ENCODE data around the gene DNAH2. TPM values are rescaled to one million over a fixed set of nuclear protein-coding genes. Genes with fewer than 3 reads are reported as not detected.

The DNAH2 gene
- polyA plus RNA-seq, 2 of the 4 experiments (the other 2 are of a cell fraction) = 0.01 to 0.08 TPM

DNA sequence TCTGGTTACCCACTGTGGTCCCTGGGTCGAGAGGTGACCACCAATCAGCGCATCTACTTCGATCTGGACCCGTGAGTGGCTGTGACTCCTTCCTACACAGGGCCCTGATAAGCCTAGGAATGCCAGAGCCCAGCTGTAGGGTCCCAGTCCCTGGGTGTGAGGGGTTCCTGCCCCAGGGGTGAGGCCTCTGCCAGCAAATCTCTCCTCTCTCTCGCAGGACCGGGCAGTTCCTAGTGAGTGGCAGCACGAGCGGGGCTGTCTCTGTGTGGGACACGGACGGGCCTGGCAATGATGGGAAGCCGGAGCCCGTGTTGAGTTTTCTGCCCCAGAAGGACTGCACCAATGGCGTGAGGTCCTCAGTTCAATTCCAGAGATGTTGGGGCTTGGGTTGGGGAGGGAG, 14.8 kb upstream of the DNAH2 start:
- WGBS (ENCODE audit: missing lambda C conversion rate) = 89% methylated on average over 13 of the region's 13 CpGs
- FAIRE-seq (no peak), ATAC-seq (no peak), DNase-seq (ENCODE audit: low read depth in 1 of 2, low spot score in 1 of 2) (no peak)
- CTCF ChIA-PET = interaction anchor here (0.7 to 11.1 kb wide), 8 partner anchors 8 to 392 kb away, joined by 3 to 103 read pairs (median 4); partner anchors contain the start of genes DNAH2, TP53 and WRAP53
- TF ChIP-seq, protein P1, sequence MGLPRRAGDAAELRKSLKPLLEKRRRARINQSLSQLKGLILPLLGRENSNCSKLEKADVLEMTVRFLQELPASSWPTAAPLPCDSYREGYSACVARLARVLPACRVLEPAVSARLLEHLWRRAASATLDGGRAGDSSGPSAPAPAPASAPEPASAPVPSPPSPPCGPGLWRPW (IDR thresholded peaks at IDR 0.05) = no peak
- no peak for TF ChIP-seq ESRRA (IDR thresholded peaks at IDR 0.05; ENCODE audit: borderline replicate concordance, low read length)
- no peak for TF ChIP-seq SMC3 (IDR thresholded peaks at IDR 0.05)
- TF ChIP-seq ZNF302 (CRISPR knock-in tag; IDR thresholded peaks at IDR 0.05) = no peak
- TF ChIP-seq MAZ (IDR thresholded peaks at IDR 0.05; ENCODE audit: borderline replicate concordance, low read depth, low read length) = no peak
- TF ChIP-seq GATA3 (IDR thresholded peaks at IDR 0.05; ENCODE audit: borderline replicate concordance) = no peak
- TF ChIP-seq MAFK (IDR thresholded peaks at IDR 0.05; ENCODE audit: partially characterized antibody) = no peak
- TF ChIP-seq PHF8 (IDR thresholded peaks at IDR 0.05; ENCODE audit: borderline replicate concordance, low read depth) = no peak
- TF ChIP-seq ELK1 (IDR thresholded peaks at IDR 0.05; ENCODE audit: low read depth, low read length) = no peak
- Histone ChIP-seq H3K4me3 (no peak overlapping the region), H3K27ac (no peak overlapping the region), H3K4me2 (no peak overlapping the region), H3K9me3 (no peaks in the 10 kb centered on the region), H3K4me1 (peaks cover 13% of the 10 kb centered on the region; the same call in 2 of the 3 replicates)
- POLR2A ChIA-PET = interaction anchor here (0.8 kb wide), 1 partner anchor 15 kb away, joined by 3 read pairs; the partner anchor contains the start of gene TP53

DNA sequence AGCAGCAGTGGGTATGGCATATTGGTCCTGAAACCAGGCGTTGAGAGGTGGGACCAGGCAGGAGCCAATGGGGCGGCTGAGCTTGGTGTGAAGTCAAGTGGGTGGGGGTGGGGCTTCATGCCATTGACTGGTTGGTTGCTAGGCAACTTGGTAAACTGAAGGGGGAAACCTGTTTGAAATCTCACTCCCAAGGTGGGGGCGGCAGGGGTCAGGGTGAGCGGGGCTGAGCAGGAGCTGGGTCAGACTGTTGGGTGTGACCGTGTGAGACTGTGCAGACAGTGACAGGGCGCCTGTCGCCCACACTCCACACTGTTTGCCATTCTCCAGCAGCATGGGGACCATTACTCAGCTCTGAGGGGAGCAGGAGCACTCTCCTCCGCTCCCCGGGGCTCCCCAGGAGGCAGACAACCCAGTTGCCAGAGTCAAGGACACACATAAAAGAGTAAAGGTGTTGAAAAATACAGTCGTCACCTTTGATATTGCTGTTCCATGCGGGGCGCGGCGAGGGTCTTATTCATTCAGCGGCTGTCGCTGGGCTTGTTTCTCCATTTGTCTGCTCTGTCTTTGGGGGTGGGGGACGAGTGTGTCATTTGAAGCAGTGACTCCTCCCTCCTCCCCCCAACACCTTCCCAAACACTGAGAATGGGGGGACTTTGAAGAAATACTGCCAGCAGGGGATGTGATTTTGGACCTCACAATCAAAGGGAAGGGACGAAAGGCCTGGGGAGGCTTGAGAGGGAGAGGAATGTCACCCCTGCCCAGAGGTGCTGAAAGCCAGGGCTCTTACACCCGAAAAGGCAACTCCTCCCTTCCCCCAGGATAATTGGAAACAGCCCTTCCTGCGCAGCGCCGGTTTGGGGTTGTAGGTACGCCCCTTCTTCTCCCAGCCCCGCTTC, 13.7 kb upstream of the DNAH2 start:
- H3K4me1 ChIP-seq = peaks cover 13% of the 10 kb centered on the region; the same call in 2 of the 3 replicates
- DNase-seq (ENCODE audit: low read depth in 1 of 2, low spot score in 1 of 2) = peak; percentile 34 to 77
- 80% methylated on average over 24 of the region's 24 CpGs for WGBS (ENCODE audit: missing lambda C conversion rate)
- peak in 1 of 2 experiments; percentile 55; a peak in 3 of 6 replicates for ATAC-seq
- no peak overlapping the region; the same call in 2 of the 3 replicates for H3K4me3 ChIP-seq
- H3K27ac ChIP-seq = no peak overlapping the region
- FAIRE-seq = no peak
- TF ChIP-seq, protein P2, sequence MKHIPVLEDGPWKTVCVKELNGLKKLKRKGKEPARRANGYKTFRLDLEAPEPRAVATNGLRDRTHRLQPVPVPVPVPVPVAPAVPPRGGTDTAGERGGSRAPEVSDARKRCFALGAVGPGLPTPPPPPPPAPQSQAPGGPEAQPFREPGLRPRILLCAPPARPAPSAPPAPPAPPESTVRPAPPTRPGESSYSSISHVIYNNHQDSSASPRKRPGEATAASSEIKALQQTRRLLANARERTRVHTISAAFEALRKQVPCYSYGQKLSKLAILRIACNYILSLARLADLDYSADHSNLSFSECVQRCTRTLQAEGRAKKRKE (CRISPR knock-in tag; IDR thresholded peaks at IDR 0.05; ENCODE audit: low read depth) = no peak
- TF ChIP-seq ZSCAN20 (CRISPR knock-in tag; IDR thresholded peaks at IDR 0.05) = no peak
- CTCF ChIA-PET = interaction anchor here (0.7 to 11.1 kb wide), 10 partner anchors 9 to 658 kb away, joined by 3 to 103 read pairs (median 4); partner anchors contain the start of genes DNAH2, TP53 and WRAP53
- H3K9me3 ChIP-seq = no peaks in the 10 kb centered on the region
- peak overlapping the region; percentile 93 for H3K4me2 ChIP-seq
- POLR2A ChIA-PET = interaction anchor here (0.6 to 3.5 kb wide), 4 partner anchors 11 to 17 kb away, joined by 3 to 15 read pairs (median 10); partner anchors contain the start of genes DNAH2 and TP53

DNA sequence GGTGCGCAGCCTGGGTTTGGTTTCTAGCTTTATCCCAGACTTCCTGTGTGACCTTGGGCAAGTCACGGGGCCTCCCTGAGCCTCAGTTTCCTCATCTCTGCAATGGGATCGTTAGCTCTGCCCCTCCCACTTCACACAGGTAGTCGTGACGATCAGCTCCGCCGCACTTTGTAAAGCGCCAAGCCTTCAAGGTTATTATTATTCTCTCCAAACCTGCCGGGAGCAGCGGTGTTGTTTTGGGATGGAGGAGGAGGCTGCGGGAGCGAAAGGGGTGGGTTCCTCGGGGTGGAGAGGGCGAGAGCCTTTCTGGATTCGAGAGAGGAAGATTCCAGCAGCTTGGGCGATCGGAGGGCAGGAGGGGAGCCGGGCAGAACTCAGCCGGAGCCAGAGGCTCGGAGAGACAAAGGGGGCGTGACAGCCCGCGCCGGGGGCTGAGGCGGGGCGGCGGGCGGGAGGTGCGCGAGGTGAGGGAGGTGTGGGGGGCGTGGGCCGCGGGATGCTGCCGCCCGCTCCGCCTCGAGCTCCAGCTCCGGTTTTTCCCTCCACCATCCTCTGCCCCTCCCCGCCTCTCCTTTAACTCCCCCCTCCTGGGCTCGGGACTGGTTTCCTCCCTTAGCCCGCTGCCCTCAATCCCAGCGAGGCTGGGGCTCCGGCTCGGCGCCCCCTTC, 12.8 kb upstream of the DNAH2 start, which contains the start of gene EFNB3:
EFNB3 (plus strand) TSS at position 602 of the 668 bp plus-strand sequence. CDS start 397 bp downstream, outside the sequence.
- POLR2A ChIA-PET = interaction anchor here (1.7 to 3.5 kb wide), 2 partner anchors 12 to 18 kb away, joined by 11 to 15 read pairs; partner anchors contain the start of genes DNAH2 and TP53
- WGBS (ENCODE audit: missing lambda C conversion rate) = 8% methylated on average over 33 of the region's 45 CpGs
- peak within 1 kb of the TSS; percentile 40 to 87; a peak in 5 of 6 replicates for H3K27ac ChIP-seq

More for the DNA sequence above, 12.8 kb upstream of the DNAH2 start, which contains the start of gene EFNB3:
- CTCF ChIA-PET = interaction anchor here (1.0 to 11.1 kb wide), 8 partner anchors 10 to 659 kb away, joined by 3 to 103 read pairs (median 4); partner anchors contain the start of genes DNAH2, TP53 and WRAP53
- DNase-seq (ENCODE audit: low read depth in 1 of 2, low spot score in 1 of 2) (peak; percentile 33 to 38), FAIRE-seq (no peak), ATAC-seq (peak; percentile 35 to 62; a peak in 5 of 6 replicates)
- Histone ChIP-seq H3K9me3 (no peaks in the 10 kb centered on the region), H3K4me3 (peak within 1 kb of the TSS; percentile 44), H3K4me2 (peak within 1 kb of the TSS; percentile 93), H3K4me1 (peaks cover 13% of the 10 kb centered on the region; the same call in 2 of the 3 replicates)
- TF ChIP-seq PBX3 (IDR thresholded peaks at IDR 0.05) = no peak
- 0 out of 2 replicates have a peak, but pooled peaks have one; percentile 27 for TF ChIP-seq REST (IDR thresholded peaks at IDR 0.05)
- 0 out of 2 replicates have a peak, but pooled peaks have one; percentile 11 for TF ChIP-seq ESRRA (IDR thresholded peaks at IDR 0.05; ENCODE audit: borderline replicate concordance, low read length)

Data from A549 (cell line).